Kasumi-1 (cell line): ENCODE results near the gene RNLS.

Source experiments
- DNase-seq, 2 experiments: peaks; one replicate each; lab custom pipeline; 2025; lab: John Stamatoyannopoulos, UW

Gene RNLS

GRCh38 chr10:88477343-88478085 is 105.6 kb downstream of the RNLS start:
- DNase-seq, result no peak

DNA sequence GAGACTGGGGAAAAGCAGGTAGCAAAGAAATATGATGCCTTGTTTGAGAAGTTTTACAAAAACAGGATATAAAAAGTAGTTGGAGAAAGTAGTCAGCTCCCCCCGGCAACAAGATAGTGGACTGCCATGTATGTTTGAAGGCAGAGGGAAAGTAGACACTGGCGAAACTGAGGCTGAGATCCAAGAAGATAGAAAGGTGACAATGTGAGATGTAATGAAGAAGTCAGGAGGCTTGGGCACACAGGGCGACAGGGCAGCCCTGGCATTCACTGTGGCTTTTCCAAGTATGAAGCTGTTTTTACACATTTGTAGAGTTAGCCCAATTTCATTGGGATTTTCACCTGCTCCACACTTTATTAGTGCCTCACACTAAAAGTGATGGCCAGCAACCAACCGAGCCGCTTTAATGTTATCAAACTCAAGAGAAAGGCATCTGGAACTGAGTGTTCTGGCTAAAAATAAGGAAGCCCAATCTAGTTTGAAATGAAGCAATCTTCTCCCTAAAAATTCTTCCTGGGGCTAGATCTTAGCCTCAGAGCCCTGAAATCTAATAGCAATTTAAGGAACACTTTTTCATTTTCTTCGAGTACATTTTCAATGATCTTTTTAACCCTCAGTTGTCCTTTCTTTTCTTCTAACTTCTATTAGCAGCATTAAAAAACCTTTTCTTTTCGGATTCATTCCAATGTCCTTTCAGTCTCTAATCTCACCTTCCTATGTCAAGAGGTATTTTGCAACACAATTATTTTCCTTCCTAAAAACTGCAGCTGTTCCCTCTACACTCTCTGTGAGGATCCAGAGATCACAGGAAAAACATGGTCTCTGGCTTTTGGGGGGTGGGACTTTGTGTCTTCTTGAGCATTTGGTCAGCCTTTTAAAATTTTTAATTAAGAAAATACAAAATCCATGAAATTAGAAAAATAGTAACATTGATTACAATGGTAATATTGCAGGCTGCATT is 108.0 kb downstream of the RNLS start:
- no peak for DNase-seq

- DNase-seq, result no peak
These were observed 108.9 kb downstream of the RNLS start for GRCh38 chr10:88473989-88474883.

- DNase-seq, result no peak
These were observed 110.6 kb downstream of the RNLS start for GRCh38 chr10:88472540-88472939.

GRCh38 chr10:88471899-88472298 is 111.2 kb downstream of the RNLS start:
- DNase-seq, result no peak

DNA sequence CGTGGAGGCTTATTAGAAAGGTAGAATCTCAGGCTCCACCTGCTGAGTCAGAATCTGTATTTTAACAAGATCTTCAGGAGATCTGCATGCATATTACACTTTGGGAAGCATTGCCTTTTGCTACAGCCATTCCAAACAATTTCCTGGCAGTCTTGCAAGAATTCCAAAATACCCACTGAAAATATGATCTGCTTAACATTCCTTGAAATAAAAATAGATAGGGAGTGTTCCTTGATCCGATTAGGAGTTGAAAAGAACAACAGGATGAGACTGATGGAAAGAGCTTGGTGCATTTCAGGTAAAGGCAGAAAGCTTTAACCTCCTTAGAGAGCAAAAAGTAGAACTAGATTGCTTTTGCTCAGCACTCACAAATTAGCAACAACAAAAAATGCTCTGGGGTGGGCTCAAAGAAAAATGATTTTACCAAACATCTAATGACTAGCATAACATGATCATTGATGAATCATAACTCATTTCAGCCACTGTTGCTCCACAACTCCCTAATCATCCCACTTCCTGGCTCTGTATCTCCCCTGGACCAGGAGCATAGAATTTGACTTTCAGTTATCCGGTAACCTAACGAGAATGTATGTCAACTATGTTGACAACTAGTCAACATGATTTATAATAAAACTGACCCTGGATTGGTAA is 115.2 kb downstream of the RNLS start:
- no peak for DNase-seq

- no peak for DNase-seq
These were observed 116.3 kb downstream of the RNLS start for GRCh38 chr10:88466786-88467185.

GRCh38 chr10:88465765-88466164 is 117.4 kb downstream of the RNLS start:
- no peak for DNase-seq

DNA sequence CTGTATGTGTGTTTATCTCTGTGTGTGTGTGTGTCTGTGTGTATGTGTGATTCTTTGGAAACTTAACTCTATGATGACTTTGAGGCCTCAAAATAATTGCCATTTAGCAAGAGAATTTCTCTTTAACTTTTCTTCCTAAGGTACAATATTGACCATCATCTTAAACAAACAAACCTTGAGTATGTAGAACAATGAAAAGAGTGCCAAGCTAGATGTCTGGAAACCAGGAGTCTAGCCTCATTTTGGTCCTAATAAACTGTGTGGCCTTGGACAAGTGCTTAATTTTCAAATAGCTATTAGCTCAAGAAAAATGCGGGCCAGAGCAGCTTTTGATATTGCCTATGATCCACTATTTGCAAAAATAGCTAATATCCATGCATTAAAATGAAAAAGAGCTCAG is 119.3 kb downstream of the RNLS start:
- no peak for DNase-seq

GRCh38 chr10:88461426-88461825 is 121.7 kb downstream of the RNLS start:
- no peak for DNase-seq

DNA sequence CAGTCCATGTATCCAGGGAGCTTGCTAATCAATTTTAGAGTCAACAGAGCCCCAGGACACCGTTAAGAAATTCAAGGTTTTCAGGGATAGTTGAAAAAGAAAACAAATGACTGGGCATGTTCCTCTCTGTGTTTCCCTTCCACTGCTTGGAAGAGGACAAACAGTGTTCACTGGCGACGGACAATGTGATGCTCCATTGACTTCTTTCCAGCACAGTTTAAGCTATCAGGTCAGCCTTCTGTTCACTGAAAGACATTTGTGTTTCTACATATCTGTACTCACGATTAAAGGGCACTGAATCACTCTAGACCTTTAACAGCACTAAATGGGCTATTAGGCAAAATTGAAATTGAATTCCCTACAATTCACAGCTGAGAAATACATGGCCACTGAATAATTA is 123.6 kb downstream of the RNLS start:
- DNase-seq, result no peak

GRCh38 chr10:88458209-88458608 is 124.9 kb downstream of the RNLS start:
- DNase-seq, result peak; percentile 13 to 28

GRCh38 chr10:88457660-88458059 is 125.5 kb downstream of the RNLS start:
- DNase-seq, result no peak

DNA sequence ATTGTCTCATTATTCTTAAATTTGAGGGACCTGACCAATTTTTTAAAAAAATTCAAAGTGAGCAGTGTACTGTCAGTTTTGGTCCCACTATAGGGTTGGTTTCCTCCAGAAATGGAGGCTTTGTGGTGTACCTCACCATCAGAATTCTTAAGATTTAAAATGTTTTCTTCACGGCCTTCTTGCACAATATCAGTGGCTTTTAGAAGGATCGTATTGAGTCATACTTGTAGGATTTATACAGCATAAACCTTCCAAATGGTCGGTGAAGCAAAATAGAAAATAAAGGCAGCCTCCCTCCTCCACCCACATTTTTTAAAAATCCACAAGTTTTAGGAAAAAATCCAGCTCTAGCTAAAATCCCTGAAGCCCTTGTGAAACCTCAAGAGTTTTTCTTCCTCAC is 126.4 kb downstream of the RNLS start:
- no peak for DNase-seq

- no peak for DNase-seq
These were observed 127.3 kb downstream of the RNLS start for GRCh38 chr10:88455831-88456230.

- no peak for DNase-seq
These were observed 132.9 kb downstream of the RNLS start for GRCh38 chr10:88450201-88450600.

DNA sequence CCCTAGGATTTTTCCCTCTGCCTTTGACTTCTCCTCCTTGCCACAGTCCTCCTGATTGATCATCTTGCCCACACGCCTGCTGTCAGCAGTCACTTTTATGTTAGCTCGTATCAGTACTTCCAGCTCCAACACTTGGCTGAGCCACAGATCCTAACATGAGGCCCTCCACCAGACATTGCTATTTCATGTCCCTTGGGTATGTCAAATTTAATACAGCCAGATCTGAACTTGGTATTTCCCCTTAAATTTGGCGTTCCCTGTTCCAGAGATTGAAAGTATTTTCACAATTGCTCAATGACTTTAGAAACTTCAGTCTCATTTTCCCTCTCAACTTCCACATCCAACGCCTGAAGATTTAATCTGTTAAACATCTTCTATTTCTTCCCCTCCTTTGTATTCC is 140.4 kb downstream of the RNLS start:
- no peak for DNase-seq

DNA sequence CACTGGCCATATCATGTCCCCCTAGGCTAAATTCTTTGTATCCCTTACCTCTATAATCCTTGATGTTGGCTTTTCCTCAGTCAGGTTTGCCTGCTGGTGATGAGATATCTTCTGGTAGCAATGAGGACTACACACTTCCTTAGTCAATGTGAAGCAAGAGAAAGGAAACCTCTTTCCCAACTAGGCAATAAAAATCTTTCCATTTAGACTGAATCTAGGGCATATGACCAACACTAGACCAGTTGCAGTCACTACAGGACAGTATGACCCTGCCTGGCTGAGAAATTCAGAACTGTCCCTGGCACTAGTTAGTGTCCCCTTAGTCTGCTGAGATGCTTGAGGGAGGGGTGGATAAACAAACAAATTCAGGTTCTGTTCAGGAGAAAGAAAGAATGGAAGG is 142.6 kb downstream of the RNLS start:
- DNase-seq, result no peak

- no peak for DNase-seq
These were observed 143.2 kb downstream of the RNLS start for GRCh38 chr10:88439932-88440331.

GRCh38 chr10:88437411-88437810 is 145.7 kb downstream of the RNLS start:
- no peak for DNase-seq

GRCh38 chr10:88433565-88434186 is 149.4 kb downstream of the RNLS start:
- DNase-seq, result no peak
